ENCODE data around the gene CMBL.

Gene CMBL

GRCh38 chr5:10308844-10309243 lies 1.1 kb upstream of the CMBL start:
- Histone ChIP-seq H3K9me3 (ENCODE audit: control extremely low read depth in 1 of 5, control insufficient read depth in 4 of 5, insufficient read depth in 2 of 5, low read depth in 1 of 5, low read length in 4 of 5) (no peaks in the 10 kb centered on the region), H3K36me3 (ENCODE audit: control insufficient read depth in 4 of 4, insufficient read depth in 4 of 4, low read length in 3 of 4) (peaks cover 0 to 3% (median 0%) of the 10 kb centered on the region in 4 experiments), H3K4me3 (ENCODE audit: control insufficient read depth in 1 of 7, extremely low read depth in 1 of 7, insufficient read depth in 4 of 7, low read depth in 2 of 7, low read length in 6 of 7) (no peak overlapping the region), H3K27me3 (replicated peaks in 2 of 5; ENCODE audit: control insufficient read depth in 4 of 5, insufficient read depth in 5 of 5, low read length in 4 of 5) (no peaks in the 10 kb centered on the region), H3K27ac (ENCODE audit: insufficient read depth in 1 of 2, low read depth in 1 of 2, low read length in 2 of 2, poor library complexity in 1 of 2, severe bottlenecking in 2 of 2) (no peak overlapping the region), H3K4me1 (ENCODE audit: control extremely low read depth in 1 of 4, control insufficient read depth in 4 of 4, insufficient read depth in 4 of 4, low read length in 3 of 4) (peaks cover 0 to 23% (median 17%) of the 10 kb centered on the region in 4 experiments)
- no peak for DNase-seq
- POLR2A ChIA-PET = no interaction called here
- CTCF ChIA-PET = interaction anchor here (0.8 to 0.9 kb wide), 2 partner anchors 26 to 49 kb away, joined by 3 read pairs; no protein-coding TSS in a partner anchor
- WGBS (ENCODE audit: insufficient coverage) = 87% methylated on average over 3 of the region's 6 CpGs

- WGBS (ENCODE audit: insufficient coverage) = 71% methylated on average over 4 of the region's 8 CpGs
- DNase-seq = no peak
- ChIA-PET POLR2A (no interaction called here), CTCF (interaction anchor here (1.0 to 1.8 kb wide), 3 partner anchors 11 to 47 kb away, joined by 3 to 4 read pairs (median 3); partner anchors contain the start of gene MARCHF6)
- Histone ChIP-seq H3K27me3 (replicated peaks in 2 of 5; ENCODE audit: control insufficient read depth in 4 of 5, insufficient read depth in 5 of 5, low read length in 4 of 5) (no peaks in the 10 kb centered on the region), H3K4me3 (ENCODE audit: control insufficient read depth in 1 of 7, extremely low read depth in 1 of 7, insufficient read depth in 4 of 7, low read depth in 2 of 7, low read length in 6 of 7) (peak overlapping the region in 6 of 7 experiments; percentile 52 to 84 (median 71)), H3K4me1 (ENCODE audit: control extremely low read depth in 1 of 4, control insufficient read depth in 4 of 4, insufficient read depth in 4 of 4, low read length in 3 of 4) (peaks cover 0 to 23% (median 17%) of the 10 kb centered on the region in 4 experiments), H3K9me3 (ENCODE audit: control extremely low read depth in 1 of 5, control insufficient read depth in 4 of 5, insufficient read depth in 2 of 5, low read depth in 1 of 5, low read length in 4 of 5) (no peaks in the 10 kb centered on the region), H3K36me3 (ENCODE audit: control insufficient read depth in 4 of 4, insufficient read depth in 4 of 4, low read length in 3 of 4) (peaks cover 0 to 3% (median 0%) of the 10 kb centered on the region in 4 experiments), H3K27ac (ENCODE audit: insufficient read depth in 1 of 2, low read depth in 1 of 2, low read length in 2 of 2, poor library complexity in 1 of 2, severe bottlenecking in 2 of 2) (peak overlapping the region in 1 of 2 experiments; percentile 79)
Measured at GRCh38 chr5:10306806-10307205, 896 bp downstream of the CMBL start.

DNA sequence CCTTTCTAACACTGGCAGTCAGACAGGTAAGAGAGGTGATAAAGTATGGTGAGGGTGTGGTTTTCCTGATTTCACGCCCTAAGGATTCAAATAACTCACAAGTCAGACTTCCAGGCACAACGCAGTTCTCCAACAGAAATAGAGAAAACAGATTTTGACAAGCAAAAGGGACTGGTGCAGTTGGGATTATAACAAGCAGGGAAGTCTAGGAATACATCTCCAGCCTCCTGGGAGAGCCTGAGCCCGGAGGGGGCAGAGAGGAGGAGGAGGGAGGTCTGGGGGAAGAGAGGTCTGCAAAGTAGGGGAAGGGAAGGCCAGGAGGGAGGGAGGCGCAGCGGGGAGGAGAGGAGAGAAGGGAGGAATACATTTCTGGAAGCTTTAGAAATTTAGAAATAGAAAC lies 1.6 kb downstream of the CMBL start:
- H3K27ac ChIP-seq (ENCODE audit: insufficient read depth in 1 of 2, low read depth in 1 of 2, low read length in 2 of 2, poor library complexity in 1 of 2, severe bottlenecking in 2 of 2) = peak overlapping the region in 1 of 2 experiments; percentile 25
- no peaks in the 10 kb centered on the region for H3K27me3 ChIP-seq (replicated peaks in 2 of 5; ENCODE audit: control insufficient read depth in 4 of 5, insufficient read depth in 5 of 5, low read length in 4 of 5)
- 53% methylated on average over 3 of the region's 5 CpGs for WGBS (ENCODE audit: insufficient coverage)
- CTCF ChIA-PET = interaction anchor here (1.6 kb wide), 1 partner anchor 47 kb away, joined by 3 read pairs; the partner anchor contains the start of gene MARCHF6
- peaks cover 0 to 23% (median 17%) of the 10 kb centered on the region in 4 experiments for H3K4me1 ChIP-seq (ENCODE audit: control extremely low read depth in 1 of 4, control insufficient read depth in 4 of 4, insufficient read depth in 4 of 4, low read length in 3 of 4)
- DNase-seq = no peak
- no peaks in the 10 kb centered on the region for H3K9me3 ChIP-seq (ENCODE audit: control extremely low read depth in 1 of 5, control insufficient read depth in 4 of 5, insufficient read depth in 2 of 5, low read depth in 1 of 5, low read length in 4 of 5)
- peak overlapping the region in 2 of 7 experiments; percentile 71 for H3K4me3 ChIP-seq (ENCODE audit: control insufficient read depth in 1 of 7, extremely low read depth in 1 of 7, insufficient read depth in 4 of 7, low read depth in 2 of 7, low read length in 6 of 7)
- peaks cover 0 to 3% (median under 1%) of the 10 kb centered on the region in 4 experiments for H3K36me3 ChIP-seq (ENCODE audit: control insufficient read depth in 4 of 4, insufficient read depth in 4 of 4, low read length in 3 of 4)
- POLR2A ChIA-PET = no interaction called here

DNA sequence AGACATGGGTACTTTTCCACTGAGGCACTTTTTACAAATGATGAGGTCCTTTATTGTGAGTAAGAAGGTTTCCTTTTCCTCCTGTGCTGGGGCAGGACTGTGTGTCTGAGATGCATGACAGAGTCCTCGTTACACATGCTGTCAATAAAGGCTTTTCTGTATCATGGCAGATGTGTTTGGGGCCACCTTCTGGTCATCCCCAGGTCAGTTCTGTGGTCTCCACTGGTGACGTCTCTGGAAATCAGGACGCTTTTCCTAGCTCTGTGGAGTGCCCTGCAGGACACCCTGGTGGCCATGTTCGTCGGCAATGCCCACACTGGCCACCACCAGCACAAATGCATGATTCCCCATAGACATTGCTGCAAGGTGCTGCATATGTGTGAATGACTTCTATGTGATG lies 2.8 kb downstream of the CMBL start:
- WGBS (ENCODE audit: insufficient coverage) = 100% methylated on average over 4 of the region's 5 CpGs
- H3K27me3 ChIP-seq (replicated peaks in 2 of 5; ENCODE audit: control insufficient read depth in 4 of 5, insufficient read depth in 5 of 5, low read length in 4 of 5) = no peaks in the 10 kb centered on the region

DNA sequence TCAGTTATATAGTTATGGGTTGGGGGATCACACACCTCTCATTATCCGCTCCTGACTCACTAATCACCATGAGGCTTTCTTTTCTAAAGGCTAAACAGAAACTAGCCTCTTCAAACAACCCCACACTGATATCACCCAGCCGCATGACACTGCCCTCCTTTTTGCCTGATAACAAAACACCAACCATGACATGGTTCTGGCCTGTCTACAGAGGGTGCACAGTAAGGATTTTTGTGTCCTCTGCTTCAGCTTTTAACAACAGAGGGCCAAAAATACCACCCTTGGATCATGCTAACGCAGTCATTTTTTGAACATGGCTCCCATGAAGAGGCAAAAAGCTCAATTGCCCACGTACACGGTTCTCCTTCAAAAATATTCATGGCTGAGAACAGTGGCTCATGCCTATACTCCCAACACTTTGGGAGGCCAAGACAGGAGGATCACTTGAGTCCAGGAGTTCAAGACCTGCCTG lies 4.0 kb downstream of the CMBL start:
- Histone ChIP-seq H3K4me3 (ENCODE audit: control insufficient read depth in 1 of 7, extremely low read depth in 1 of 7, insufficient read depth in 4 of 7, low read depth in 2 of 7, low read length in 6 of 7) (no peak overlapping the region), H3K27me3 (replicated peaks in 2 of 5; ENCODE audit: control insufficient read depth in 4 of 5, insufficient read depth in 5 of 5, low read length in 4 of 5) (no peaks in the 10 kb centered on the region), H3K9me3 (ENCODE audit: control extremely low read depth in 1 of 5, control insufficient read depth in 4 of 5, insufficient read depth in 2 of 5, low read depth in 1 of 5, low read length in 4 of 5) (no peaks in the 10 kb centered on the region), H3K36me3 (ENCODE audit: control insufficient read depth in 4 of 4, insufficient read depth in 4 of 4, low read length in 3 of 4) (peaks cover 0 to 11% (median under 1%) of the 10 kb centered on the region in 4 experiments), H3K4me1 (ENCODE audit: control extremely low read depth in 1 of 4, control insufficient read depth in 4 of 4, insufficient read depth in 4 of 4, low read length in 3 of 4) (peaks cover 0 to 15% (median 10%) of the 10 kb centered on the region in 4 experiments), H3K27ac (ENCODE audit: insufficient read depth in 1 of 2, low read depth in 1 of 2, low read length in 2 of 2, poor library complexity in 1 of 2, severe bottlenecking in 2 of 2) (peak overlapping the region in 1 of 2 experiments; percentile 31)
- 76% methylated on average over 5 of the region's 5 CpGs for WGBS (ENCODE audit: insufficient coverage)
- ChIA-PET CTCF (interaction anchor here (0.9 to 1.3 kb wide), 3 partner anchors 8 to 61 kb away, joined by 3 to 4 read pairs (median 3); partner anchors contain the start of gene MARCHF6), POLR2A (no interaction called here)
- peak in 1 of 3 donors; percentile 52 for DNase-seq

More for the DNA sequence above, 2.8 kb downstream of the CMBL start:
- H3K36me3 ChIP-seq (ENCODE audit: control insufficient read depth in 4 of 4, insufficient read depth in 4 of 4, low read length in 3 of 4) = peaks cover 0 to 7% (median under 1%) of the 10 kb centered on the region in 4 experiments
- H3K27ac ChIP-seq (ENCODE audit: insufficient read depth in 1 of 2, low read depth in 1 of 2, low read length in 2 of 2, poor library complexity in 1 of 2, severe bottlenecking in 2 of 2) = no peak overlapping the region
- no peaks in the 10 kb centered on the region for H3K9me3 ChIP-seq (ENCODE audit: control extremely low read depth in 1 of 5, control insufficient read depth in 4 of 5, insufficient read depth in 2 of 5, low read depth in 1 of 5, low read length in 4 of 5)
- no peak overlapping the region for H3K4me3 ChIP-seq (ENCODE audit: control insufficient read depth in 1 of 7, extremely low read depth in 1 of 7, insufficient read depth in 4 of 7, low read depth in 2 of 7, low read length in 6 of 7)
- DNase-seq = no peak
- ChIA-PET POLR2A (no interaction called here), CTCF (interaction anchor here (0.5 to 0.9 kb wide), 4 partner anchors 19 to 80 kb away, joined by 3 read pairs; no protein-coding TSS in a partner anchor)
- peaks cover 0 to 16% (median 11%) of the 10 kb centered on the region in 4 experiments for H3K4me1 ChIP-seq (ENCODE audit: control extremely low read depth in 1 of 4, control insufficient read depth in 4 of 4, insufficient read depth in 4 of 4, low read length in 3 of 4)

- Histone ChIP-seq H3K9me3 (ENCODE audit: control extremely low read depth in 1 of 5, control insufficient read depth in 4 of 5, insufficient read depth in 2 of 5, low read depth in 1 of 5, low read length in 4 of 5) (no peaks in the 10 kb centered on the region), H3K4me1 (ENCODE audit: control extremely low read depth in 1 of 4, control insufficient read depth in 4 of 4, insufficient read depth in 4 of 4, low read length in 3 of 4) (peaks cover 0 to 15% (median 10%) of the 10 kb centered on the region in 4 experiments), H3K36me3 (ENCODE audit: control insufficient read depth in 4 of 4, insufficient read depth in 4 of 4, low read length in 3 of 4) (peaks cover 0 to 11% (median under 1%) of the 10 kb centered on the region in 4 experiments), H3K27me3 (replicated peaks in 2 of 5; ENCODE audit: control insufficient read depth in 4 of 5, insufficient read depth in 5 of 5, low read length in 4 of 5) (no peaks in the 10 kb centered on the region), H3K27ac (ENCODE audit: insufficient read depth in 1 of 2, low read depth in 1 of 2, low read length in 2 of 2, poor library complexity in 1 of 2, severe bottlenecking in 2 of 2) (peak overlapping the region in 1 of 2 experiments; percentile 31), H3K4me3 (ENCODE audit: control insufficient read depth in 1 of 7, extremely low read depth in 1 of 7, insufficient read depth in 4 of 7, low read depth in 2 of 7, low read length in 6 of 7) (no peak overlapping the region)
- DNase-seq = no peak
- ChIA-PET POLR2A (no interaction called here), CTCF (interaction anchor here (0.9 to 1.3 kb wide), 4 partner anchors 8 to 61 kb away, joined by 3 to 4 read pairs (median 3); partner anchors contain the start of gene MARCHF6)
- no CpG with 5 or more reads among the region's 2 CpGs for WGBS (ENCODE audit: insufficient coverage)
Measured at GRCh38 chr5:10303201-10303600, 4.5 kb downstream of the CMBL start.

Data from common myeloid progenitor, CD34-positive (primary cell).